ENCODE measurements around the gene LPCAT1. TPM values are rescaled to one million over a fixed set of nuclear protein-coding genes. Genes with fewer than 3 reads are reported as not detected.

LPCAT1 gene
- total and polyA plus RNA-seq, 2 of the 13 experiments (the other 11 are each of a cell fraction or from before 2014, with no cell fraction given) = 29.8 to 90.6 TPM

- intact Hi-C loops (cut with micrococcal nuclease; ENCODE audit: unreplicated experiment) = no loop called here
- no TSS peak for BruUV-seq (replicated peaks)
- CTCF ChIA-PET (ENCODE audit: low intra/inter-chr PET ratio, low total read pairs) = no interaction called here
- H3K4me3 ChIP-seq (replicated peaks in 1 of 3; ENCODE audit: insufficient read depth in 1 of 3, low read depth in 2 of 3, low read length in 3 of 3) = no peak overlapping the region
- no peak overlapping the region for H3K9ac ChIP-seq (ENCODE audit: insufficient read depth, low read depth, low read length)
- 83% methylated on average over 7 of the region's 21 CpGs for WGBS (ENCODE audit: low lambda C conversion rate)
- in situ Hi-C loops (cut with HindIII; ENCODE audit: extremely low pct_ligation_motif_present, low pct_unique_long_range_greater_than_20kb) = no loop called here
- H3K4me2 ChIP-seq (ENCODE audit: low read depth, low read length) = no peak overlapping the region
- no peaks in the 10 kb centered on the region for H3K36me3 ChIP-seq (replicated peaks in 1 of 2; ENCODE audit: control insufficient read depth in 1 of 2, insufficient read depth in 2 of 2, low read length in 2 of 2)
- no peak overlapping the region for H2AFZ ChIP-seq (ENCODE audit: low read length)
- no peaks in the 10 kb centered on the region for H3K79me2 ChIP-seq (ENCODE audit: insufficient read depth, low read length)
- no peak for FAIRE-seq
- POLR2A ChIA-PET = interaction anchor here (1.0 to 2.7 kb wide), 3 partner anchors 11 to 40 kb away, joined by 4 to 68 read pairs (median 12); no protein-coding TSS in a partner anchor
- H3K27ac ChIP-seq (ENCODE audit: extremely low read length, insufficient read depth, low read length) = no peak overlapping the region
- no peaks in the 10 kb centered on the region for H3K9me3 ChIP-seq (ENCODE audit: low read length)
- no peaks in the 10 kb centered on the region for H4K20me1 ChIP-seq (ENCODE audit: insufficient read depth, low read length)
- H3K27me3 ChIP-seq (ENCODE audit: control insufficient read depth in 1 of 2, insufficient read depth in 2 of 2, low read length in 2 of 2) = no peaks in the 10 kb centered on the region
- H3K4me1 ChIP-seq (ENCODE audit: insufficient read depth, low read length) = peaks cover 74% of the 10 kb centered on the region
- no peak for ATAC-seq
- no peak for TF ChIP-seq JUNB (CRISPR knock-in tag; IDR thresholded peaks at IDR 0.05; ENCODE audit: borderline replicate concordance)
- peak; percentile 4; the same call in 1 of the 2 replicates for TF ChIP-seq GABPB1 (CRISPR knock-in tag; IDR thresholded peaks at IDR 0.05)
- no peak for TF ChIP-seq KMT2B (CRISPR knock-in tag; IDR thresholded peaks at IDR 0.05)
- peak; percentile 6; the same call in 1 of the 2 replicates for TF ChIP-seq ZNF687 (CRISPR knock-in tag; IDR thresholded peaks at IDR 0.05)
- TF ChIP-seq ZBTB38 (CRISPR knock-in tag; IDR thresholded peaks at IDR 0.05) = 0 out of 2 replicates have a peak, but pooled peaks have one; percentile 24
- DNase-seq (ENCODE audit: low spot score) = no peak
Observed at GRCh38 chr5:1553539-1554409, 30.0 kb upstream of the LPCAT1 start.

Data from HepG2 (cell line).